Smooth muscle cell (in vitro differentiated cells): ENCODE data around the gene DPF3. TPM values are rescaled to one million over a fixed set of nuclear protein-coding genes. Genes with fewer than 3 reads are reported as not detected.
"Not testable (repeated sequence)": the region's sequence is repeated elsewhere in the genome, so short reads cannot be mapped to it uniquely, and the experiment has no call there.

Experiments
- DNase-seq: peaks from one replicate; lab custom pipeline; 2025; ENCODE audit not compliant: unreplicated experiment; lab: John Stamatoyannopoulos, UW
- H2AFZ ChIP-seq: fragments of 200-600 bp; sonication (generic); 2 replicates; pipeline ENCODE4 v1.6.0; 2016; ENCODE audit warnings: antibody characterized with exemption, low read depth, mild to moderate bottlenecking
- H3F3A ChIP-seq: fragments of 200-600 bp; sonication (generic); 2 replicates; pipeline ENCODE4 v1.6.0; 2017; ENCODE audit warnings: antibody characterized with exemption, low read depth
- H3K27ac ChIP-seq: fragments of 200-600 bp; sonication (generic); 2 replicates; pipeline ENCODE4 v1.5.1; 2016; ENCODE audit warnings: low read depth, mild to moderate bottlenecking
- H3K27me3 ChIP-seq: fragments of 200-600 bp; sonication (generic); 2 replicates; pipeline ENCODE4 v1.6.1; 2016; ENCODE audit warnings: low read depth, mild to moderate bottlenecking
- H3K36me3 ChIP-seq: fragments of 200-600 bp; sonication (generic); 2 replicates; pipeline ENCODE4 v1.5.1; 2016; ENCODE audit warnings: low read depth
- H3K4me1 ChIP-seq: fragments of 200-600 bp; sonication (generic); 2 replicates; pipeline ENCODE4 v1.5.1; 2016; ENCODE audit warnings: low read depth
- H3K4me2 ChIP-seq: fragments of 200-600 bp; sonication (generic); 2 replicates; pipeline ENCODE4 v1.6.0; 2016; ENCODE audit warnings: mild to moderate bottlenecking
- H3K4me3 ChIP-seq: fragments of 200-600 bp; sonication (generic); 2 replicates; pipeline ENCODE4 v1.5.1; 2016; ENCODE audit warnings: mild to moderate bottlenecking
- H3K79me2 ChIP-seq: fragments of 200-600 bp; sonication (generic); 2 replicates; pipeline ENCODE4 v1.6.0; 2016; ENCODE audit warnings: low read depth, mild to moderate bottlenecking
- H3K9ac ChIP-seq: fragments of 200-600 bp; sonication (generic); 2 replicates; pipeline ENCODE4 v1.6.0; 2016; ENCODE audit warnings: low read depth
- H3K9me3 ChIP-seq: fragments of 200-600 bp; sonication (generic); replicated peaks from 2 replicates; pipeline ENCODE4 v1.5.1; 2016; ENCODE audit warnings: low read depth
- H4K20me1 ChIP-seq: fragments of 200-600 bp; sonication (generic); 2 replicates; pipeline ENCODE4 v1.6.0; 2016; ENCODE audit warnings: low read depth
- CTCF ChIP-seq: fragments of 200-600 bp; sonication (generic); IDR thresholded peaks from 2 replicates; pipeline ENCODE4 v1.5.1; 2017; ENCODE audit warnings: borderline replicate concordance, mild to moderate bottlenecking, antibody characterized with exemption; ENCODE audit not compliant: insufficient read depth, poor library complexity, severe bottlenecking
- WGBS: methylation state at CpG from one replicate; pipeline ENCODE4 v1.1.7; 2016; ENCODE audit warnings: low lambda C conversion rate; 5-methylcytosine and 5-hydroxymethylcytosine counted together
- polyA plus RNA-seq: library from polyadenylated mRNA; unstranded; fragments of >200 nt; fragmentation: Nextera tagmentation; extraction: Ambion mirVana; gene quantifications from 2 replicates; pipeline ENCODE4 v1.2.1, GENCODE V29; 2016
- total RNA-seq: library from RNA; depleted of rRNA; stranded (reverse); fragments of >200 nt; gene quantifications from 2 replicates; pipeline ENCODE4 v1.2.3, GENCODE V29; 2014

Gene DPF3
- total and polyA plus RNA-seq, 2 experiments from 2014 or later, result 4.9 to 12.6 TPM

- no peaks in the 10 kb centered on the region for H3F3A ChIP-seq
- no peak overlapping the region for H3K4me2 ChIP-seq
- DNase-seq, result no peak
- no peak overlapping the region for H3K9ac ChIP-seq
- H3K36me3 ChIP-seq, result no peaks in the 10 kb centered on the region
- peaks cover 13% of the 10 kb centered on the region for H4K20me1 ChIP-seq
- no peak for TF ChIP-seq CTCF
- H3K9me3 ChIP-seq, result no peaks in the 10 kb centered on the region
- no peak overlapping the region for H3K4me3 ChIP-seq
- no peak overlapping the region for H3K27ac ChIP-seq
- no peaks in the 10 kb centered on the region for H3K27me3 ChIP-seq
- 75% methylated on average over 5 of the region's 5 CpGs for WGBS
- H2AFZ ChIP-seq, result no peak overlapping the region
- H3K79me2 ChIP-seq, result no peaks in the 10 kb centered on the region
- peaks cover 8% of the 10 kb centered on the region for H3K4me1 ChIP-seq
Observed at GRCh38 chr14:72878746-72879145, 15.2 kb downstream of the DPF3 start.

- Histone ChIP-seq H3K79me2 (no peaks in the 10 kb centered on the region), H3K36me3 (no peaks in the 10 kb centered on the region), H3K4me1 (peaks cover 8% of the 10 kb centered on the region), H2AFZ (no peak overlapping the region), H3K27me3 (no peaks in the 10 kb centered on the region), H3K9me3 (no peaks in the 10 kb centered on the region), H3F3A (no peaks in the 10 kb centered on the region), H3K9ac (no peak overlapping the region), H3K4me3 (no peak overlapping the region), H4K20me1 (peaks cover 11% of the 10 kb centered on the region), H3K27ac (no peak overlapping the region), H3K4me2 (no peak overlapping the region)
- no peak for DNase-seq
- no peak for TF ChIP-seq CTCF
- WGBS, result 47% methylated on average over 4 of the region's 4 CpGs
Observed at GRCh38 chr14:72876710-72877063, 17.2 kb downstream of the DPF3 start.

- Histone ChIP-seq H3K4me3 (no peak overlapping the region), H3K9ac (no peak overlapping the region), H3K79me2 (no peaks in the 10 kb centered on the region), H3F3A (no peaks in the 10 kb centered on the region), H3K4me1 (peaks cover 8% of the 10 kb centered on the region), H3K27me3 (no peaks in the 10 kb centered on the region), H3K9me3 (no peaks in the 10 kb centered on the region), H3K27ac (no peak overlapping the region), H2AFZ (no peak overlapping the region), H4K20me1 (peaks cover 10% of the 10 kb centered on the region), H3K36me3 (no peaks in the 10 kb centered on the region), H3K4me2 (no peak overlapping the region)
- no peak for DNase-seq
- TF ChIP-seq CTCF, result no peak
- WGBS, result 84% methylated on average over 9 of the region's 9 CpGs
Observed at GRCh38 chr14:72876005-72876709, 17.7 kb downstream of the DPF3 start.

- H3K4me1 ChIP-seq, H3K27ac ChIP-seq, DNase-seq, H2AFZ ChIP-seq, H3K79me2 ChIP-seq, H3K9ac ChIP-seq, H3F3A ChIP-seq, H3K27me3 ChIP-seq, H3K36me3 ChIP-seq, H4K20me1 ChIP-seq, H3K4me2 ChIP-seq, H3K9me3 ChIP-seq, H3K4me3 ChIP-seq: not testable (repeated sequence)
- 92% methylated on average over 4 of the region's 4 CpGs for WGBS
Observed at GRCh38 chr14:72870878-72871277, 23.0 kb downstream of the DPF3 start.
